GM21447 (cell line): Measurements from ENCODE around the gene CD52.
"Not testable (repeated sequence)": the region's sequence is repeated elsewhere in the genome, so short reads cannot be mapped to it uniquely, and the experiment has no call there.

Experiments
- ATAC-seq: cut with Tn5 transposase; IDR thresholded peaks from one replicate; pipeline ENCODE4 v1.9.1; 2021; ENCODE audit not compliant: unreplicated experiment

Gene CD52

DNA sequence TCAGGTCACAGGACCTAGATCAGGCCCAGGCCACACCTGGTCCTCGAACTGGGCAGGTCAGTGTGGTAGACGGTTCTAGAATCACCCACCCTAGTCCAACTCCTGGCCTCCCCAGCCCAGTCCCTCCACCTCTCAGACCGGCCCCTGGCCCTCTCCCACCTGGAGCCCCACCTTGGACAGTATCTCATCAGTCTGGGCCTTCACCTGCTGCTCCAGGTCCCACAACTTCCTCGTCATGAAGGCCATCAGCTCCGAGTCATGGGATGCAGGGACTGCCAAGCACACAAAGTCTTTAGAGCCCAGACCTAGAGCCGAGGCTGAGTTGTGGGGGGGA, 20.0 kb upstream of the CD52 start:
- ATAC-seq: no peak

DNA sequence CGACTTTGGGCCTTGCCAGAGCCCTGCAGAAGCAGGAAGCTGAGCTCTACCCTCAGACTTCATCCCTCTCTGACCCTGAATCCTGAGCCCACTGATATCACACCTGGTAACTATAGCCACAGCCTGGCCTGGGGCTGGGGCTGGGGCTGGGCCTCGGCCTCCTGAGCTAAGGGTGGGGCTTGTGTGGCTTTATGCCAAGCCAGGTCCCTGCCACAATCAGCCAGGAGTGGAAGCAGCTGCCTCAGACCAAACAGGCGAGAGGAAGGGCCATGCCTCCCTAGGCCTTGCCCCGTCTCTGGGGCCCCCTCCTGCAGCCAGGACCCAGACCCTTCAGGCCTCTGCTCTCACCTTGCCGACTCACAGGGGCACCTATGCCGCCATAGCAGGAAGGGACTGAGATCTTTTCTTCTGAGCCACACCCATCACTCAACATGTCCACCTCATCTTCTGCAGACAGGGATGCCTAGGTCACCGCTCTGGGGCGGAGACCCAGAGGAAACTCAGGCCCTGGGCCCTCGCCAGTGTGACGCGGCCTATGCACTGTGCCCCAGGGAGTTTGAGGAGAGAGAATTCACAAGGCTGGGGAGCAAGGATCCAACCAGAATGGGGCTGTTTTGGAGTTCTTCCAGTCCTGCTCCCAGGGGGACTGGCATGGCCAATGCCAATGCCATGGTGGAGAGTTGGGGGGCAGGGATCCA, 17.0 kb upstream of the CD52 start:
- ATAC-seq: no peak

DNA sequence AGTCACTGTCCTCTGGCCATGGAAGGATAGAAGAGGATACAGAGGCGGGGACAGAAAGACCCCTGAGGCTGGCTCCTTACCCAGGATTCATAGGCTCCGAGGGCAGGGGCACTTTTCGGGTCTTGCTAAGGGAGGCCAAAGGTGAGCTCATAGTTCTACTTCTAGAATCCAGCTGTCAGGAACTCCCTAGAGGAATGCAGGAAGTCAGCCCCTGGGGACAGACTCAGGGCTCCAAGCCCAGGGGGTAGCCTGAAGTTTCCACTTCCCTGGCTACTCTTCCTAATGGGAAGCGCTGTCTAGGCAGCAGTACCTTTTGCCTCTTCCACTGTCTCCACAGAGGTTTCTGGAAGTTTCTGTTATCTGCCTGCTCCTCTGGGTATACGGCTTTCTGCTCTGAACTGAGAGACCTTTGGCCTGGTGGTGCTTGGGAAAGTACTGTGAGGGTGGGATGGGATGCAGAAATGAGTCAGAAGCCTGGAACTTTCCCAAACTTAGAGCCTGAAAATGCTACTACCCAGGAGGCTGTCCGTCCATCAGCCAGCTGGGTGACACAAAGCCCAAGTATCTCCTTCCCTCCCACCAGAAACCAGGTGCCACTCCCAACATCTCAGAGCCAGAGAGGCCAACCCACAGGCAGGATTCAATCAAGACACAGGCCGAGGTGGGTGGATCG, 14.9 kb upstream of the CD52 start:
- ATAC-seq: no peak

DNA sequence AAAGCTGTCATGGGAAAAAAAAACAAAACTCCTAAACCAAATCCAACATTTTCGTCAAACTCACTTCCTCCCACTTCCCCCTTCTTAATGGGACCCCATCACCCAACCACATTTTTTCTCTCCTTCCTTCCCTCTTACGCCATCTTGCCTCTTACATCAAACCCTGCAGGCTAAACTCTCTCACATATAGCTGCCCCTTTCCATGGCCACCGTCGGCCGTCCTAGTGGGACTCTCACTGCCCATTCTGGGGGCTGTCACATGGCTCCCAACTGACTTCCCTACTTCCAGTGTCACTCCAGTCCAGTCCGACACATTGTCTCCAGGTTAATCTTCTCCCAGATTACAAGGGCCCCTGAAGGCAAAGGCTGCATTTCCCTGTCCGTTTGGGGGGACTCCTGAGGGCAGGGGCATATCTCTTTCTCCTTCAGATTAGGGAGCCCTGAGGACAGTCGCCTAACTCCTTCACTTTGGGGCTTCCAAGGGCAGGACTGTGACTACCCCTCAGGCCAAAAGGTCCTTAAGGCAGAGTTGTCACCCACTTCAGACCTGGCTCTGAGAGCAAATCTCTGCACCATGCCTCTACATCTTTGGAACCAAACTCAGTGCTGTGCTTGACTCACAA, 12.0 kb upstream of the CD52 start:
- ATAC-seq: no peak

DNA sequence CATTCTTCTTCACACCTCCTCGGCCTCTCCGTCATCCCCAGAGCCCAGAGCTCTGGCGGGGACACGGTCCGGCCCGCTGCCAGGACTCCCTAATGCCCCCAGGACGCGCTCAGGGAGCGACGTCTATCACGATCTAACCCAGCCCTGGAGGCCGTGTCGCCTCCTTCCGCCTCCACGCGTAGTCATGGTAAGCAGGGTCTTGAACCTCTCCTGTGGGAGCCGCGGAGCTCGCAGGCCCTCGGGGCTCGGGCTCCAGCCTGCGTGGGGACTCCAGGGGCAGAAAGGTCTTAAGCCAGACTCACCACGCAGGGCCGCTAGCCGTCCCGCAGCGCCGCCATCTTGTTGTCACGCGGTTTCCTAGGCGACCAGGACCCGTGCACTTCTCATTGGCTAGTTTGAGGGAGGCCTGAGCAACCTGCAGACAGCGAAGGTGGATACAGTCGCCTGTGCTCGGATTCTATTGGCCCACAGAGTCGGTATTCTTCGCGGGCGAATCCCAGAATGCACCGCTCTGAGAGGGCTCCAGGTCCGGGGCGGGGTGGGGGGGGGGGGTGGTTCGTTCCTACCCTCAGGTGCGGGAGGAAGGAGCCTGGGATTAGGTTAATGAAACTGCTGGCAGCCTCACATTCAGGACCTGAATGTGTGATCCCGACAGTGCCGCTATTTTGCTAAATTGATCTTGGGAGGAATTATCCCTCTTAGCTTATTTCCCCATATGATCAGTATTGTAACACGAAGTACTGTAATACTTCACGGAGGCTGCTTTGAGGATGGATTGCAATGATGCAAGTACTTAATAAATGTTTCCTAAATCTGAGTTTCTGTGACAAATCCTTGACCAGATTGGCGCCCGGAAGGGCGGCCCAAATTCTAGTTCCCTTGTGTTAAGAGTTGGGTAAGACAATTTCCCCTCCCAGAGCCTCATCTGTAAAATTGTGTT, 11.2 kb upstream of the CD52 start, which contains the start of gene UBXN11:
UBXN11 (minus strand) TSS at position 347 of the 940 bp plus-strand sequence. CDS start 3,753 bp downstream, outside the sequence.
- peak; percentile 95 for ATAC-seq

DNA sequence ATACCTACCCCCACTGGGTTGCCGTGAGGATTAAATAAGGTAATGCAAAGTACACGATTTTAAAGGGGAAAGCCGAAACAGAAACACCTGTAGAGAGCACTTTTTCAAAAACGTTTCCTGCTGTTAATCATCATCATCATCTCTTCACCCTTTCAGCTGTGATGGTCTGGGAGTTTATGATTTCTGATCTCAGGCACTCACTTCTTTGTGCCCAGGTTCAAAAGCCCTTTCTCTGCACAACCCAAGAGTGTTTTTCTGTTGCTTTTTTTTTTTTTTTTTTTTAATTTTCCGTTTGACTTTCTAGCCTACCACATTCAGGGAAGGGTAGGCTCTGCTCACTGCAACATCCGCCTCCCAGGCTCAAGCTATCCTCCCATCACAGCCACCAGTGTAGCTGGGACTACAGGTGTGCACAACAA, 10.4 kb upstream of the CD52 start:
- ATAC-seq: no peak

DNA sequence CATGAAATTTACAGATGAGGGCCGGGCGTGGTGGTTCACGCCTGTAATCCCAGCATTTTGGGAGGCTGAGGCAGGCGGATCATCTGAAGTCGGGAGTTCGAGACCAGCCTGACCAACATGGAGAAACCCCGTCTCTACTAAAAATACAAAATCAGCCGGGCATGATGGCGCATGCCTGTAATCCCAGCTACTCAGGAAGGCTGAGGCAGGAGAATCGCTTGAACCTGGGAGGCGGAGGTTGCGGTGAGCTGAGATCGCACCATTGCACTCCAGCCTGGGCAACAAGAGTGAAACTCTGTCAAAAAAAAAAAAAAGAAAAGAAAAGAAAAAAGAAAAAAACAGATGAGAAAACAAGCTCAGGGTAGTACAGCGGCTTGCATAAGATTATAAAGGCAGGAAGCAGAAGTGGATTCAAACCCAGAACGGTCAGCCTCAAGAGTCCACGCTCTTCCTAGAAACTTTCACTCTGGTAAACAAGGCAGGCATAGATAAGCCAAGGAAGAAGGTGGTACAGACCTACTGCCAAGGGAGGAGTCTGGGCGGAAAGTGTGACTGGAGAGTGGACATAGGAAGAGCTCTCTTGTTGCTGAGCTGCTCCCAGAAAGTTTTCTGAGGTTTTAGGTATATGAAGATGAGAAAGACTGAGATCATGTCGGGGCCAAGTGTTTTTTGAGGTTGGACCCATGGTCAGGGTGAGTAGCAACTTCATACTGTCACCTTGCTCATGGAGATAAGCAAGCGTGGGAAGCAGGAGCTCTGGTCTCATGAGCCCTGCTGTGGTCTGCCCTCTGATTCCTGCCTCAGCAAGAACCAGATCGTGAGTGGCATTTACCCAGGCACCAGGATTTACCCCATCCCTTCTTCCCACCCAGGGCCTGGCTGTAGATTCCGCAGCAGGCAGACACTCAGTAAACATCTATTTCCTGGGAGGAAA, 9.5 kb upstream of the CD52 start:
- not testable (repeated sequence) for ATAC-seq

DNA sequence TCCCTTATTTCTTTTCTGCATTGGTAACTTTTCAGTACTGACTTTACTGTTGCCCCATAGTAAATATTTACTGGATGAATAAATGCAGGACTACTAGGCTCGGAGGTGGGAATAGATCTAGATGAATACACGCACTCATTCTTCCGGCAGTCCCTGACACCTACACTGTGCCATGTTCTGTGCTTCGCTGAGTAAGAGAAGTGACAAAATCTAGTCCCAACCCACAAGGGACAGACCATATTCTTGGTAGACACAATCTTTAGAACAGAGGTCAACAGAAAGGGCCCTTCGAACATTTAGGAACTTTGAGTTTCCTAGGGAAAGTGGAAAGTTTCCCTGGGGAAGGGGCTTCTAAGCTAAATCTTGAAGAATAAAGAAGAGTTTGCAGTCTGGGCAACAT, 3.3 kb upstream of the CD52 start:
- ATAC-seq: no peak

DNA sequence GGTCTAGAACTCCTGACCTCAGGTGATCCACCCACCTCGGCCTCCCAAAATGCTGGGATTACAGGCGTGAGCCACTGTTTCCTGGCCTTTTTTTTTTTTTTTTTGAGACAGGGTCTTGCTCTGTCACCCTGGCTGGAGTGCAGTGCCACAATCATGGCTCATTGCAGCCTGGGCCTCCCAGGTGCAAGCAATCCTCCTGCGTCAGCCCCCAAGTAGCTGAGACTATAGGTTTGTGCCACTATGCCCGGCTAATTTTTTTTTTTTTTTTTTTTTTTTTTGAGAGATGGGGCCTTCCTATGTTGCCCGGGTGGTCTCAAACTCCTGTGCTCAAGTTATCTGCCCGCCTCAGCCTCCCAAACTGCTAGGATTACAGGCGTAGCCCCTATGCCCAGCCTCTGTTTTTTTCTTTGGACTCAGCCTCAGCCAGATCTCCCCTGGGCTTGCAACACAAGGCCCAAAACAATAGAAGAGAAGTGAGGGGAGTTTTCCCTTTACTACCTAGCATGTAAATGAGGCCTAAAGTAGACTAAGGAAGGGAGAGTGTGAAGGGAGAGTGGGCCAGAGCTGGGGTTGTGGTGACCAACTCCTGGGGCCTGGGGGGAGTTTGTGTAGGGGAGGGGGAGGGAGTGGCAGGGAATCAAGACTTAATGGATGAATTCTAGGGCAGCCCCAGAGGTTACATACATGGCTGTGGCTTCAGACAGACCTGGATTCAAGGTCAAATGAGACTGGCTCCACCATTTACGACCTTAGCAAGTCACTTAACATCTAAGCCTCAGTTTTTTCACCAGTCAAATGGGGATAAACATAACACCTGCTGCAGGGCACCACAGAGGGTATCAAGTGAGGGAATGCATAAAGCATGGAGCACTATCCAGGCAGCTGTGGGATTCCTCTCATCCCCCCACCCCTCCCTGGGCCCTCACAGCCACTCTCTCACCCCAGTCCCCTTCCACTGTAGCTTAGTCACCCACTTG, 1.6 kb upstream of the CD52 start:
- ATAC-seq: no peak

DNA sequence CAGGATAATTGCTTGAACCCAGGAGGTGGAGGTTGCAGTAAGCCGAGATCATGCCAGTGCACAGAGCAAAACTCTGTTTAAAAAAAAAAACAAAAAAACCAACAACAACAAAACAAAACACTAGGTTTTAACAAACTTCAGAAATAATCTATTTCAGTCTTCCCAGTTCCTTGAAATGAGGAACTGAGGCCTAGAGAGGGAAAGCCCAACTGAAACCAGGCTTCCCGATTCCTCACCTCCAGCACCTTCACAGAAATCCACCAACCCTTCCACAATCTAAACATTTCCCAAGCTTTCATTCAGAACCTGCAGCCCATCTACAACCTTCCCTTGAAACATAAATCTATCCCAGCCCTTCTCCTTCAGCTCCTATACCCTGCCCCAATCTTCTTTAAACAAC, 612 bp upstream of the CD52 start:
- no peak for ATAC-seq

DNA sequence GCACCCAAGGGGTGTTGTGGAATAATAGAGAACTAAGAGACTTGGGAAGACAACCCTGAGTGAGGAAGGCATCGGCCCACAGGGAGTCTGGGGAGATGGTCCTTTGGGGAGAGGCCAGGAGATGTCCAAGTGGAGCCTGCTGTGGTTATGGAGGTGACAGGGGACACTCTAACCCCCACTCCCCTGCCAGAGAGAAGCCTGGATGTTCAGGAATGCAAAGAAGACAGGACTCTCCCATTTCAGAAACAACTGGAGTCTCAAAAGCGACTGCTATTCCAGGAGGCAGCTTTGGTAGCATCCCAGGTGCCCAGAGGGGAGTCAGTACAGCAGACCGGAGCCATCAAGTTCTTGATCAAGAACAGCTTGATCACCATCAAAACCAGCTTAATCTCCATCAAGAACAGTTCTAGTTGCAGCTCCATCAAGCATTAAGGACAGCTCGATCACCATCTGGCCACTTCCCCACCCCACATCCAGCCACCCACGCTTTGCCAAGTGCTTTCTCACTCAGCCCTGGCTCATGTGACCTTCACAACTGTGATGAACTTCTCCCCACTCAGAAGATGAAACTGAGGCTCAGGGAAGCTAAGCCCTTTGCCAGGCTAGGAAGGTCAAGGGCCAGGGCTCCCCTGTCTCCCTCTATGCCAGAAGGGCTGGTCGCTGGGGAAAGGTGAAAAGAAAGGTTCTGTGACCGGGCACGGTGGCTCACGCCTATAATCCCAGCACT, 743 bp downstream of the CD52 start:
- peak; percentile 26 for ATAC-seq

DNA sequence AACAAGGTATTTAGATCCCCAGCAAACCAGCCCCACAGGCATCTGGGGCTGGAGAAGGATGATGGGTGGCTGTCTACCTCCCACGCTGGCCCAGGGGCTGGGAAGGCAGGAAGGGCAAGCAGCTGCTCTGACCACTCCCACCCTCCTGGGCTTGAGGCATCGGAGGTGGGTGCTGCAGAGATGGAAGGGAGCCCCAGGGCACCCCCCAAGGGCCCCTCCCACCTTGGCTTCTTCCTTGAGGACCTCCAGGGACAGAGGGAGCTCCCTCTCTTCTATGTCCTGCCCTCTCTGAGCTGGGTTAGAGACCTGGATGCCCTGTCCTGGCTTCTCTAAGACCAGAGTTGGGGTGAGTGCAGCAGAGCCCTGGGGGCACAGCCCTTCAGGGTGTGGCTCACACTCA, 3.1 kb downstream of the CD52 start:
- ATAC-seq: no peak

DNA sequence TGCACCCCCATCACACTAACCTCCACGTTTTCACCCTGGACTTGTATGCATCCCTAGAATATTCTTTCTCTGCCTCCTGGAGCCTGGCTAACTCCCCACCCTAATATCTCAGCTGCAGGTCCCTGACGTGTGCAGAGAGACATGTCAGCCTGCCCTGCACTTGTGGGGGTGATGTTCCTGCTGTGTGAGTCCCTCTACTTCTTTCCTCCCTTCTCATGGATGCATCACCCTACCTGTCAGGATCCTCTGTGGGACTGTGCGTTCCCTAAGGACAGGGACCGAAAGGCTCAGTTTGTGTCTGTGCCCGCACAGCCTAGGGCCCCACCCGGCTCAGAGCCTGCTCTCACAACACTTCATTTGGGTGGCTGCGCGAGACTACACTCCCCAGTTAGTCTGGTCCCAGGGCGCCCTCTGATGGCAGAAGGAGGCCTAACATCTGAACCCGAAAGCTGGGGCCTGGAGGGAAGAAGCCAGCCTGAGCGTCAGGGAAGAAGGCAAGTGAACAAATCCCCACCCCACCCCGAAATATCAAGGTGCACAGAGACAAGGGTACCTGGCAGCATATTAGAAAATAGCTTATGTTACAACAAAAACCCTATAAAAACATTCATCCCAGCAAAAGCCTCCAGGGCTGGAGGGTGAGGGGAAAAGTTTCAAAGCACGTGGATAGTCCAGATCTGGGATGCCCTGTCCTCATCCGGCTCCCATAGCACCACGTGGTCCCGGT, 3.7 kb downstream of the CD52 start:
- ATAC-seq: peak; percentile 36

DNA sequence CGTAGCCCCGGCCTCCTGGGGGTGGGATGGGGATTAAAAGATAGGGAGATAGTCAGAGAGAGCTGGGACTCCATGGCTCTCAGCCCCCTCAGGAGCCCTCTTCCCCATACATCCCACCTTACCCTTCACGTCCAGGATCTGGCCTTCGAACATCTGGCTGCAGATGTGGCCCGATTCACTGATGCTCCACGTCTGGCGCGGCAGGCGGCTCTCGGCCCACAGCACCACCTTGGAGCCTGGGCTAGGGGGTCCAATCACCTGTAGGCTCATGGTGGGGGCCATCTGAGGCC, 4.2 kb downstream of the CD52 start:
- no peak for ATAC-seq

DNA sequence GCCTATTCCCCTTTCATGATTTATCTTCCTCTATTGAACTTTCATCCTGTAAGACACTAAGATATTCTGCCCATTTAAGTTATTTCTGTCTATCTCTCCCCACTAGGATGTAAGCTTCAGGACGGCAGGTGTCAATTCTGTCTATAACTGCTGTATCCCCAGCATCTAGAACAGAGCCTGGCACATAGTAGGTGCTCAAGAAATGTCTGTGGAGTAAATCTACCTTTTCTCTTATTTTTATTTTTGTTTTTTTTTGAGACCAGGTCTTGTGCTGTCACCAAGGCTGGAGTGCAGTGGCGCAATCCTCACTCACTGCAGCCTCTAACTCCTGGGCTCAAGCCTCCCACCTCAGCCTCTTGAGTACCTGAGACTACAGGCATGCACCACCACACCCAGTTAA, 5.6 kb downstream of the CD52 start:
- ATAC-seq: no peak

DNA sequence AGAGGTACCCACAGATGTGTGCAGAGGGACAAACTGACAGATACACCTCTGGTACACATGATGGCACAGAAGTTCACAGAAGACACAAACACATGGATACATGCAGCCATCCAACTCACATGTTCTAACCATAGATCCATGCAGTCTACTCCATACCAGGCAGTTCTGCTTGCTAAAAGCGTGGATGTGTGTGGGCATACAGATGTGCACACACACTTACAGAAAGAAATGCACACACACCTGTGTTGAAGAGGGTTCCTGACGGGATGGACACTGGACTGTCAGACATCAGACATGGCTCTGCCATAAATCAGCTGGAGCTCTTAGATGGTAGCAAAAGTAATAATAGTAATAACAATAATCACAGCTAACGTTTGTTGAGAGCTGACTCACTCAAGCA, 6.8 kb downstream of the CD52 start:
- ATAC-seq: no peak

DNA sequence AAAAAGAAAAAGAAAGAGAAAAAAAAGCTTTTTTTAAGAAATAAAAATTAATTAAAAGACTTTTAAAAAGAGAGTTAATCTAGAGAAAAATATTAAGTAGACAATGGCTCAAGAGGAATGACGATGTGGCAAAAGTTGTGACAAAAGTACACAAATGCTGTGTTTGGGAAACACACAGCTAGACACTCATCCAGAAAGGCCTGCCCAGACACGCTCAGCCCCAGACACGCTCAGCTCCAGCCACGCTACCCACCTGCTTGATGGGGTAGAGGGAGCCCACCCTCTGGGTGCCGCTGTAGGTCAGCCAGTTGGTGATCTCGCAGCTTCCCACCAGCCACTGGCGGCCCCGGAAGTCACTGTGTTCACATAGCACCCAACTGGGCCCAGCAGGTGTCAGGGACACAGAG, 10.2 kb downstream of the CD52 start:
- no peak for ATAC-seq

DNA sequence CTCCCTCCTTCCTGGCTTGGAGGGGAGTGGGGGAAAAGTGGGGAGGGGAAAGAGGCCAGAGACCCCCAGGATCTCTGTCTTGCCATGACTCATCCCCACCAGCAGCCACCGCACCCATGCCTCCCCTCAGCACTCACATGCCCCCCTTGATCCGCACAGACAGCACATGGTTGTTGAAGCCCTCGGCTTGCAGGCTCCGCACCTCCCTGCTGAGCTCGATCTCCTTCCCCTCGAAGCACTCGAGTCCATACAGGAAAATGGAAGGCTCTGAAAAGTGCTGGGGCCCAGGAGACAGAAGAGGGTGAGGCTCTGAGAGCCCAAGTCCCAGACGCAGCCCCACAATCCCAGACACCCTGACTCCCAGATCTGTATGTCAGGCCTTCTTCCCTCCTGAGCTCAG, 10.8 kb downstream of the CD52 start:
- no peak for ATAC-seq
